Cortex of kidney (tissue), 1 donor: ENCODE measurements around the gene MTMR11.
"Not testable (repeated sequence)": the region's sequence is repeated elsewhere in the genome, so short reads cannot be mapped to it uniquely, and the experiment has no call there.

Source experiments
- DNase-seq: peaks from one replicate; lab custom pipeline; 2025; lab: John Stamatoyannopoulos, UW

Gene MTMR11

DNA sequence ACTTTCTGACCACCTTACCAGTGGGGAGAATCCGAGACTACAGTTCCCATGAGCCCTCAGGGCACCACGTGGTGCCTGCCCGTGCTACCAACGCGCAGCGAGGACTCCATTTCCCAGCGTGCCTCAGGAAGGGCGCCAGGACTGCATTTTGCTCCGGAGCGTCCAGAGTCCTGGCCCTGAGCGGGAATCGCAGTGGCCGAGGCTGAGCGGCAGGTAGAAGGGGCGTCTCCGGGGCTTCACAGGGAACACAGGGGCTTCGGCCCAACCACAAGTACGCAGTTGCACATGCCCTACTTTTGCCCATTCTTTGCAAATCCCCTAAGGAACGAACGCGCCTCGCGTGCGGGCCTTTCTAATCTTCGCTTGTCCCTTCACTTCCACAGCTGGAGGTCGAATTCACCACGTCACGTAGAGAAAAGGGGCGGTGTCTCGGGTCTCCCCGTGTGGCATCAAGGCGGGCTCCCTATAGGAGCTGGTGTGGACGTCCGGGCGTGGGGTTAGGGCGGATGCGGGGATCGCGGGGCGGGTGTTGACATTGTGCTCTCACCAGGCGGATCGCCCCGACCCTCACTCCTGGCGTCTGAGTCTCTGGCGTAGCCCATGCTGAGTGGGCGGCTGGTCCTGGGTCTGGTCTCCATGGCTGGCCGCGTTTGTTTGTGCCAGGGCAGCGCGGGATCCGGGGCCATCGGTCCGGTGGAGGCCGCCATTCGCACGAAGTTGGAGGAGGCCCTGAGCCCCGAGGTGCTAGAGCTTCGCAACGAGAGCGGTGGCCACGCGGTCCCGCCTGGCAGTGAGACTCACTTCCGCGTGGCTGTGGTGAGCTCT, 37.0 kb downstream of the MTMR11 start, which contains the start of gene BOLA1:
TSS of gene BOLA1 (plus strand) at position 109 of the 825 bp plus-strand sequence. CDS start at position 601, 492 bp downstream.
- peak; percentile 46 for DNase-seq

- DNase-seq, result no peak
These were observed 40.1 kb downstream of the MTMR11 start for GRCh38 chr1:149896575-149896974.

- DNase-seq, result no peak
These were observed 47.7 kb downstream of the MTMR11 start for GRCh38 chr1:149888999-149889289.

DNA sequence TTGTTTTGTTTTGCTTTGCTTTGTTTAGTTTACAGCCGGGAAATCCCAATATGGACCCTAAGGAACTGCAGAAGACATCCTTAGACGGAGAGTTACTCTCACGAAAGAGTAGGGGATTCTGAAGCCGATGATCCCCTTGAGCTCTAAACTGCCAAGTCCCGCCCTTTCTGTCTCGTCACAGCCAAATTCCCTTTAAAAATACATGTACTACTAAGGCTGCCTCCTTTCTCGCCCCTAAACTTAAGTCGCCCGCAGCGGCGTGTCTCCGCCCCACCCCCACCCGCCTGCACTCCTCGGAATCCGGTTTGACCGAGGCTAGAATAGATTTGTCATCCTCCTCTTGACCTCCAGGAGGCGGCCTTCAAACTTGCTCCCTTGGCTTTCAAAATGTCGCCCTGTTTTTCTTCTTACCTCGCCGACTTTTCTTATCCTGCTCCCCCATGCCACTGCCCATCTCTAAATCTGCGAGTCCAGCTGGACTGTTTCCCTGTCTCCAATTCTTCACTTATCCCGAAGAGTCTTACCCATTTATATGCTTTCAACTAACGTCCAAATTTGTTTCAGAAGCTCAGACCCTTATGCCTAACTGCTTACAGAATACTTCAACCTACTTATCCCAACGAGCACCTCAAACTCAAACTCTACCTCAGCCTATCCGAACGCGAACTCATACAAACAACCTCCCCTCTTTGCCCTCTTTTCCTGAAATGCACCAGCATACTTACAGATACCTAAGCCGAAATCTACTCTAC, 48.3 kb downstream of the MTMR11 start:
- DNase-seq, result no peak

DNA sequence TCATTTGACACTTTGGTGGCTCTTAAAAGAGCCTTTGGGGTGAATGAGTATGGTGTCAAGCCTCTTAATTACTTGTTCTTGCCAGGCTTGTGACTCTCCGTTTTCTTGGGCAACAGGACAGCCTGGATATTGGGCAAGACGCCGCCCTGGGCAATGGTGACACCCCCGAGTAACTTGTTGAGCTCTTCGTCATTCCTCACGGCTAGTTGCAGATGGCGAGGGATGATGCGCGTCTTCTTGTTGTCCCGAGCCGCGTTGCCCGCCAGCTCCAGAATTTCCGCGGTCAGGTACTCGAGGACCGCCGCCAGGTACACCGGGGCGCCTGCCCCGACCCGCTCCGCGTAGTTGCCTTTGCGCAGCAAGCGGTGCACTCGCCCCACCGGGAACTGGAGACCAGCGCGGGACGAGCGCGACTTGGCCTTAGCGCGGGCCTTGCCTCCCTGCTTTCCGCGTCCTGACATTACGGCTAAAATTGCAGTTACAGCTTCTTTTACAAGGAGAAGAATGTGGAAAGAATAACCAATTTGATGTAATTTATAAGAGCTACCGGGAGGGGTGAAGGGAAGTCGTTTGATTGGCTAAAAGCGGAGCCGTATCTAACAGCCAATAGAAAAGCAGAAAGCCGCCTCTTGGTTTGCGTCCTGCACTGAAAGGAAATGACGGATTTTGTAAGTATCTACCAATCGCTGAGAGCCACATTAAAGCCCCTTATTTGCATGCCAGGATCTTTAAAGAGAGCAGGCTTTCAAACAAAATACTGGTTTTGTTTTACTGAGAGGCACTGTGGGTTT, 49.0 kb downstream of the MTMR11 start:
- no peak for DNase-seq

- not testable (repeated sequence) for DNase-seq
These were observed 49.6 kb downstream of the MTMR11 start for GRCh38 chr1:149887196-149887455.

DNA sequence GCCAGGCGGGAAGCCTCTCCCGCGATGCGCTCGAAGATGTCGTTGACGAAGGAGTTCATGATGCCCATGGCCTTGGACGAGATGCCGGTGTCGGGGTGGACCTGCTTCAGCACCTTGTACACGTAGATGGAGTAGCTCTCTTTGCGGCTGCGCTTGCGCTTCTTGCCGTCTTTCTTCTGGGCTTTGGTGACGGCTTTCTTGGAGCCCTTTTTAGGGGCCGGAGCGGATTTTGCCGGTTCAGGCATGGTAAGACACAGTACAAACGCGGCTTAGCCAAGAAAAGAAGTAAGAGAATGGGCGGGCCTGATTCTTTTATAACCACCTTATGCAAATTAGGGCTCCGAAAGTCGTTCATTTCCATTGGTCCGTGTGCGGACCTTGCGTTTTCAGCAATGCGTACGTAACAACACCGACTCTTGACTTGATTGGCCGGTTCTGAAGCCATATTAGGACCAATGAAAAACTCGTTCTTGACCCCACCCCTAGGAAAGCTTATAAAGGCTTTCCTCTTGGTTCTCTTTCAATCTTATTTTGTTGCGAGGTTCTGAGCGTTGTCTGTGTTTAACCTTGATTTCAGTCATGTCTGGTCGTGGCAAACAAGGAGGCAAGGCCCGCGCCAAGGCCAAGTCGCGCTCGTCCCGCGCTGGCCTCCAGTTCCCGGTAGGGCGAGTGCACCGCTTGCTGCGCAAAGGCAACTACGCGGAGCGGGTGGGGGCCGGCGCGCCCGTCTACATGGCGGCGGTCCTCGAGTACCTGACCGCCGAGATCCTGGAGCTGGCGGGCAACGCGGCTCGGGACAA, 50.1 kb downstream of the MTMR11 start:
- DNase-seq, result no peak

DNA sequence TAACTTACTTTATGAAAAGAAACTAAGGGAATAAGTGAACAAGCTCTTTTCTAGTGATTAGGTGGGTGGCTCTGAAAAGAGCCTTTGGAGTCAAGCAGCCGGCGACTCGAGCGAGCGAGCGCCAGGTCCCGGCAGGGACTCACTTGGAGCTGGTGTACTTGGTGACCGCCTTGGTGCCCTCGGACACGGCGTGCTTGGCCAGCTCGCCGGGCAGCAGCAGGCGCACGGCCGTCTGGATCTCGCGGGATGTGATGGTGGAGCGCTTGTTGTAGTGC, 50.6 kb downstream of the MTMR11 start:
- DNase-seq, result not testable (repeated sequence)

DNA sequence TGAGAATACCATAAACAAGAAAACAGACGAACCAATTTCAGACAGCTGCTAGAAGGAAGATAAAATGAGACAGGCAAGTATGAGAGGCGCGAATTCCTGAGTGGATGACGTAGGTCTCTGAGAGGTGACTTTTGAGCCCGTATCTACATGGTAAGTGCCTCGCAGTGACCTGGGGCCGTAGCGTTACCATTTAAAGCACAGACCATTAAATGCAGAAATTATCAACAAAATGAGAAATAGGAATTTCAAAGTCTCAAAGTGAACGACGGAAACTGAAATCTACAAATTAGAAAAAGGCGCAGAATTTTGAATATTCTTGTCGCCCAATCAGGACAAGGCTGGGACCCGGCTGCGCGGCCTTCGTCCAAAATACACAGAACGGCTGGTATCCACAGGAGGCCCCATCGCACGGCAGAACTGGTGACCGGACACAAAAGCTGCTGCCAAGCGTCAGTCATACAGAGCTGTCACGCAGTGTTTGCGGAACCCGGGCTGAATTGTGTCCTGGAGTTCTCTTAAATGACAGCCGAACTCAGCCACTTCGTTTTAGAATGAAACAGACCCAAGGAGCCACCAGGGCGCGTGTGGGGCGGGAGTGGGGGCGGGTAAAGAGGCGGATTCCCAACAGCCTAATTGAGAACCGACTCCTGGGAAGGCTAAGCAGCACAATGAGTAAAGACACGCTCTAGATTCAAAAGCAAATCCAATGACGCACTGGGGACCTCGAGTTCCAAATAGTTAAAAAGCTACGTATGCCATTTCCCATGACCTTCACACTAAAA, 51.1 kb downstream of the MTMR11 start:
- DNase-seq, result no peak

DNA sequence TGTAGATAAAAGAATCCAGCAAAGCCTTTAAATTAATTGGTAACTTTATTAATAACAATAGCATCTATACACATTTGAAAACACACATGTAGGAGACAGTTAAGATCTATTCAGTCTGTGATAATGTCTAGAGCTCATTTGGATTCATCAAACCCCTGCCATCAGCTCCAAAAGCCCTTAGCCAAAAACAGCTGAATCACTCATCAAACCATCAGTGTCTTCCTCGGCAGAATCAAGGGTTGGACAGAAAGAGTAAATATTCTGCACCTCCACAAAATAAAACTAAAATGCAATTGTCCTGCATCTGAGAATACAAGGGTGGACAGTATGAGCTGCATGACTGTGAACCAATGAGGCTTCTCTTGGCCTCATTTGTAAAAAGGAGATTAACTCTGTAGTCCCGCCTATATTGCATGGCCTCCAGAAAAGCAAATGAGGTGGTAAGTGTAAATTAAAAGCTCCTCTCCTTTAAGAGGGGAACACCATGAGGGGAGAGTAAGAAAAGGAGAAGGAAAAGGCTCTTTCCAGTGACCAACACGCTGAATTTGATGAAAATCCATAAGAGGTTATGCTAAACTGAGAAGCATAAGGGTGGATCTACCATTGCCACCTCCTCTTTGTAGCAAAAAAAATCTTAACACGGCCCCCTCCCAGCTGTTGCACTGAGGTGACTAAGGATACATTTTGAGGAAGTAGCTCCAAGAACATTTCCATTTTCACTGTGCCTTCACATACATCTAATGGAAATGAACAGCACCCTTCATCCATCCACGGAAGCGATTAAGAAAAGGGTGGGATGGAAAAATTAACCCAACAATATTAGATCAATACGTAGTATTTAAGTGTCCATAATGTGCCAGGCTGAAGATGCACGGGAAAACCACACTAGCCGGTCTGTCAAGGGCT, 52.0 kb downstream of the MTMR11 start:
- no peak for DNase-seq

DNA sequence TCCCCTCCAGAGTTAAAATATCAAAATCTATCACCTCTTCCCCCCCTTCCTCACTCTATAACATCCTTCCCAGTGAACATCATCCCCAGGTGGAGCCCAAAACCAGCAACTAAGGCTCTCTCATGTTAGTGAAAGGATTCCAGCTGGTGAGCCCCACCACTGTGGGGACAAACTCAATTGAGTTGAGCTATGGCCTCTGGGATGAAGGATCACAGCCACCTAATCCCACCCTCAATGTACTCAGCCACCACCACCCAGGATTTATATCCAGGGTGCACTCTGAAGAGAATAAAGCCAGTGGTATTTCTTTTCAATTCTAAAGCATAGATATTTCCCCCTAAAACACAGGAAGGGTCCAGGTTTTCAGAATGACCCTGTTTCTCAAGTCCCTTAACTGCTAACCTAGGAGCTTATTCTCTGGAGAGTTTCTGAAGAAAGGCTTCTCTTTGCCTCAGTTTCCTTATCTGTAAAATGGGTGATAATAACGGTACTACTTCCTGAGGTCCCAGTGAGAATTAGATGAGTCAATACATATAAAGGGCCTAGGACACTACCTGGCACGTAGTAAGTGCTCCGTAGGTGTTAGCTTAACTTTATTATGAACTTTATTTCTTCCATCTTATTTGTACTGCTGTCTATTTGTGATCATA, 53.0 kb downstream of the MTMR11 start:
- DNase-seq, result no peak

DNA sequence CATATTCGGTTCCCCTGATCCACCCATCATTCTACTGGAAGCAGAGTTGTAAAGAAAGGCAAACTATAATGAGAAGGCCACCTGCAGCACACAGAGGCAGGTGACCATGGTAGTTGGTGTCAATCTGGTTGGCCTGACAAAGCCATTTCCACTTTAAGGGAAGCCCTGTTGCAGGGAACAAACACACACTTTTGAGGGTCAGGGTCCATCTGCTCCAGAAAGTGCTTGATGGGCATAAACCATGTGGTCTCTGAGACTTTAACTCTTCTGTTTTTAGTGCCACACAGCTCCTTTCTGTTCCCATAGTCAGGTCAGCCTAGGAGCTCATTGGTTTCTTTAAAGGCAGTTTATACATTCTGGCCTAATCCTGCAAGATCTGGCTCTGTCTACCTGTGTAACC, 54.8 kb downstream of the MTMR11 start:
- DNase-seq, result no peak

DNA sequence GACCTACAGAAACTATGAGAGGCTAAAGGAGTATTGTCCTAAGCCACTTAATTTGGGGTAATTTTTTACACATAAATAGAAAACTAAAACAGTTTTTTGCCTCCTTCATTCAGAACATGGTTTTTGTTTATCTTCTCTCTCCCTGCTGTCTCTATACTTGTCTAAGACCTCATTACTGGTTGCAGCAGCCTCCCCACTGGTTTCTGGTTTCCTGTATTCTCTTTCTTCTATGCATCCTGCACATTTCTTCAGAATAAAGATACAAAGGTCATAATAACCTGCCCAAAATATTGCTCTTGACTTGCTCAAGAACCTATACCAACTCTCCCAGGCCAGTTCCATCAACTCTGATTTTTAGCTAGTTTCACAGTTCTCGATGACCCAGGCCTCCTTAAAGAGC, 57.1 kb downstream of the MTMR11 start:
- no peak for DNase-seq
